Calu3 (cell line): ENCODE results near the gene RD3L. TPM values are rescaled to one million over a fixed set of nuclear protein-coding genes. Genes with fewer than 3 reads are reported as not detected.

ENCODE experiments used
- BruUV-seq: library from RNA; stranded (reverse); fragments of 400-500 nt; replicated peaks from 2 replicates; lab custom pipeline; 2021; lab: Mats Ljungman, UMichigan
- CTCF ChIA-PET: fragments of 300-600 bp; sonication (Branson Sonifier 250); formaldehyde crosslinking; loops from one replicate; lab custom pipeline; 2022; ENCODE audit warnings: antibody characterized with exemption; lab: Charles Lee
- DNase-seq: peaks from one replicate; pipeline ENCODE4 v3.0.0; 2022
- H3K27ac Mint-ChIP-seq: one replicate; pipeline ENCODE4 v1.8.0; 2022; ENCODE audit warnings: mixed read lengths; ENCODE audit not compliant: unreplicated experiment
- H3K27me3 Mint-ChIP-seq: one replicate; pipeline ENCODE4 v1.8.0; 2022; ENCODE audit warnings: mixed read lengths; ENCODE audit not compliant: unreplicated experiment
- H3K36me3 Mint-ChIP-seq: one replicate; pipeline ENCODE4 v1.8.0; 2022; ENCODE audit warnings: mild to moderate bottlenecking, moderate library complexity, mixed read lengths; ENCODE audit not compliant: insufficient read depth, unreplicated experiment
- H3K4me1 Mint-ChIP-seq: one replicate; pipeline ENCODE4 v1.8.0; 2022; ENCODE audit warnings: mild to moderate bottlenecking, low read depth, mixed read lengths; ENCODE audit not compliant: unreplicated experiment
- H3K4me3 Mint-ChIP-seq: one replicate; pipeline ENCODE4 v1.8.0; 2022; ENCODE audit warnings: mild to moderate bottlenecking, low read depth, moderate library complexity, mixed read lengths; ENCODE audit not compliant: unreplicated experiment
- H3K9me3 Mint-ChIP-seq: one replicate; pipeline ENCODE4 v1.8.0; 2022; ENCODE audit warnings: low read depth, mixed read lengths; ENCODE audit not compliant: unreplicated experiment
- intact Hi-C: fragments of 100-400 bp; cut with micrococcal nuclease; formaldehyde crosslinking; loops from one replicate; pipeline ENCODE4 v1.10.0; 2022; ENCODE audit not compliant: unreplicated experiment
- total RNA-seq: library from RNA; stranded (reverse); gene quantifications from 2 replicates; pipeline ENCODE4 v1.2.3, GENCODE V29; 2022
- TF ChIP-seq, protein P1 (sequence below): fragments of 200-600 bp; IDR thresholded peaks from one replicate; pipeline ENCODE4 v1.8.0; 2022; ENCODE audit warnings: antibody characterized with exemption; ENCODE audit not compliant: unreplicated experiment

RD3L gene
- total RNA-seq, 1 experiment from 2014 or later: not detected

- TF ChIP-seq, protein P1, sequence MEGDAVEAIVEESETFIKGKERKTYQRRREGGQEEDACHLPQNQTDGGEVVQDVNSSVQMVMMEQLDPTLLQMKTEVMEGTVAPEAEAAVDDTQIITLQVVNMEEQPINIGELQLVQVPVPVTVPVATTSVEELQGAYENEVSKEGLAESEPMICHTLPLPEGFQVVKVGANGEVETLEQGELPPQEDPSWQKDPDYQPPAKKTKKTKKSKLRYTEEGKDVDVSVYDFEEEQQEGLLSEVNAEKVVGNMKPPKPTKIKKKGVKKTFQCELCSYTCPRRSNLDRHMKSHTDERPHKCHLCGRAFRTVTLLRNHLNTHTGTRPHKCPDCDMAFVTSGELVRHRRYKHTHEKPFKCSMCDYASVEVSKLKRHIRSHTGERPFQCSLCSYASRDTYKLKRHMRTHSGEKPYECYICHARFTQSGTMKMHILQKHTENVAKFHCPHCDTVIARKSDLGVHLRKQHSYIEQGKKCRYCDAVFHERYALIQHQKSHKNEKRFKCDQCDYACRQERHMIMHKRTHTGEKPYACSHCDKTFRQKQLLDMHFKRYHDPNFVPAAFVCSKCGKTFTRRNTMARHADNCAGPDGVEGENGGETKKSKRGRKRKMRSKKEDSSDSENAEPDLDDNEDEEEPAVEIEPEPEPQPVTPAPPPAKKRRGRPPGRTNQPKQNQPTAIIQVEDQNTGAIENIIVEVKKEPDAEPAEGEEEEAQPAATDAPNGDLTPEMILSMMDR: no peak
- Mint-ChIP-seq H3K27ac (no peak overlapping the region), H3K4me3 (no peak overlapping the region), H3K4me1 (peaks cover 38% of the 10 kb centered on the region), H3K36me3 (no peaks in the 10 kb centered on the region), H3K27me3 (no peaks in the 10 kb centered on the region), H3K9me3 (peaks cover 4% of the 10 kb centered on the region)
- CTCF ChIA-PET: no interaction called here
- no TSS peak for BruUV-seq
- no peak for DNase-seq
- intact Hi-C loops: no loop called here
Measured at GRCh38 chr14:103894034-103894722, 48.2 kb downstream of the RD3L start.

GRCh38 chr14:103892247-103892646 lies 50.1 kb downstream of the RD3L start:
- peaks cover 29% of the 10 kb centered on the region for H3K4me1 Mint-ChIP-seq
- BruUV-seq: no TSS peak
- no peak overlapping the region for H3K27ac Mint-ChIP-seq
- CTCF ChIA-PET: interaction anchor here (2.1 kb wide), 1 partner anchor 8 kb away, joined by 5 read pairs; no protein-coding TSS in a partner anchor
- TF ChIP-seq, protein P1: no peak
- no peak for DNase-seq
- no peaks in the 10 kb centered on the region for H3K27me3 Mint-ChIP-seq
- no peak overlapping the region for H3K4me3 Mint-ChIP-seq
- peaks cover 4% of the 10 kb centered on the region for H3K9me3 Mint-ChIP-seq
- intact Hi-C loops: no loop called here
- no peaks in the 10 kb centered on the region for H3K36me3 Mint-ChIP-seq

GRCh38 chr14:103891667-103892215 lies 50.6 kb downstream of the RD3L start:
- Mint-ChIP-seq H3K4me3 (no peak overlapping the region), H3K27me3 (no peaks in the 10 kb centered on the region), H3K36me3 (no peaks in the 10 kb centered on the region), H3K27ac (no peak overlapping the region), H3K4me1 (peaks cover 23% of the 10 kb centered on the region), H3K9me3 (peaks cover 4% of the 10 kb centered on the region)
- DNase-seq: no peak
- no TSS peak for BruUV-seq
- intact Hi-C loops: no loop called here
- CTCF ChIA-PET: interaction anchor here (2.1 kb wide), 1 partner anchor 9 kb away, joined by 5 read pairs; no protein-coding TSS in a partner anchor
- TF ChIP-seq, protein P1: no peak

- H3K27ac Mint-ChIP-seq: no peak overlapping the region
- H3K36me3 Mint-ChIP-seq: no peaks in the 10 kb centered on the region
- H3K4me3 Mint-ChIP-seq: no peak overlapping the region
- CTCF ChIA-PET: interaction anchor here (2.1 kb wide), 1 partner anchor 10 kb away, joined by 5 read pairs; no protein-coding TSS in a partner anchor
- no peaks in the 10 kb centered on the region for H3K27me3 Mint-ChIP-seq
- TF ChIP-seq, protein P1: no peak
- intact Hi-C loops: no loop called here
- H3K9me3 Mint-ChIP-seq: no peaks in the 10 kb centered on the region
- peaks cover 18% of the 10 kb centered on the region for H3K4me1 Mint-ChIP-seq
- no TSS peak for BruUV-seq
- no peak for DNase-seq
Measured at GRCh38 chr14:103890821-103891666, 51.3 kb downstream of the RD3L start.
